Endothelial cell of umbilical vein (primary cell): ENCODE measurements around the gene TTLL9. TPM values are rescaled to one million over a fixed set of nuclear protein-coding genes. Genes with fewer than 3 reads are reported as not detected.

Source experiments
- BruUV-seq: library from RNA; stranded (reverse); fragments of 400-500 nt; replicated peaks from 2 replicates; lab custom pipeline; 2021; lab: Mats Ljungman, UMichigan
- CTCF ChIA-PET: fragments of 300-600, 350-600 bp; sonication (Branson Sonifier 250); formaldehyde crosslinking; loops from one replicate; lab custom pipeline; 2021; ENCODE audit warnings: antibody characterized with exemption, inconsistent platforms; lab: Charles Lee
- POLR2A ChIA-PET: fragments of 300-600, 350-600 bp; sonication (Branson Sonifier 250); formaldehyde crosslinking; loops from one replicate; lab custom pipeline; 2021; ENCODE audit warnings: antibody characterized with exemption, inconsistent platforms; lab: Charles Lee
- DNase-seq: peaks from one replicate; pipeline ENCODE4 v3.0.0-alpha.2; 2011; ENCODE audit warnings: low read depth, low spot score
- FAIRE-seq: peaks from 2 replicates; lab custom pipeline; 2011; peaks lifted over from hg19 to GRCh38; lab: Jason Lieb, UNC
- H2AFZ ChIP-seq: 2 replicates; pipeline ENCODE4 v1.6.0; 2012; ENCODE audit warnings: low read depth, low read length, control low read depth, inconsistent platforms
- H3K27ac ChIP-seq: 2 replicates; pipeline ENCODE4 v1.5.1; 2011; ENCODE audit warnings: low read depth, mild to moderate bottlenecking, control low read depth, low read length, moderate library complexity; ENCODE audit not compliant: insufficient read depth
- H3K27me3 ChIP-seq, 2 experiments: 2 replicates each; pipeline versions ENCODE4 v1.6.0 to v1.6.1; 2011; ENCODE audit warnings: low read length in 2 of 2, mixed read lengths in 1 of 2; ENCODE audit not compliant: control insufficient read depth in 2 of 2, insufficient read depth in 2 of 2
- H3K36me3 ChIP-seq, 2 experiments: 2 replicates in 1 of 2; 3 replicates in 1 of 2; pipeline ENCODE4 v1.5.1; 2011; ENCODE audit warnings: low read length in 2 of 2, mild to moderate bottlenecking in 1 of 2, moderate library complexity in 1 of 2; ENCODE audit not compliant: control insufficient read depth in 2 of 2, insufficient read depth in 2 of 2; ENCODE audit errors: extremely low read depth in 1 of 2
- H3K4me1 ChIP-seq: 3 replicates; pipeline ENCODE4 v1.5.1; 2011; ENCODE audit warnings: mild to moderate bottlenecking, low read length; ENCODE audit not compliant: control insufficient read depth, insufficient read depth; ENCODE audit errors: extremely low read depth
- H3K4me2 ChIP-seq: 2 replicates; pipeline ENCODE4 v1.6.1; 2011; ENCODE audit warnings: low read length, control low read depth, mixed read lengths; ENCODE audit not compliant: insufficient read depth
- H3K4me3 ChIP-seq, 3 experiments: fragments of 200-600 bp in 1 of 3; sonication (generic), shearing (Covaris generic) in 1 of 3; replicated peaks in 1 of 3; 2 replicates each; pipeline ENCODE4 v1.5.1; 2011 to 2016; ENCODE audit warnings: control low read depth in 3 of 3, low read length in 3 of 3, mild to moderate bottlenecking in 2 of 3, inconsistent platforms in 1 of 3, low read depth in 1 of 3, moderate library complexity in 1 of 3; ENCODE audit not compliant: insufficient read depth in 1 of 3
- H3K79me2 ChIP-seq: 2 replicates; pipeline ENCODE4 v1.6.0; 2012; ENCODE audit warnings: low read length, inconsistent platforms; ENCODE audit not compliant: control insufficient read depth, insufficient read depth
- H3K9ac ChIP-seq: replicated peaks from 2 replicates; pipeline ENCODE3; 2011; ENCODE audit warnings: low read length, control low read depth; ENCODE audit not compliant: insufficient read depth; ENCODE audit errors: extremely low read depth
- H3K9me1 ChIP-seq: replicated peaks from 3 replicates; pipeline ENCODE4 v1.6.0; 2011; ENCODE audit warnings: mild to moderate bottlenecking, low read length; ENCODE audit not compliant: control insufficient read depth, insufficient read depth; ENCODE audit errors: extremely low read depth
- H3K9me3 ChIP-seq: replicated peaks from 2 replicates; pipeline ENCODE4 v1.5.1; 2012; ENCODE audit warnings: low read length, inconsistent platforms; ENCODE audit not compliant: control insufficient read depth, insufficient read depth
- H4K20me1 ChIP-seq: replicated peaks from 2 replicates; pipeline ENCODE3; 2011; ENCODE audit warnings: mild to moderate bottlenecking, low read length; ENCODE audit not compliant: control insufficient read depth, insufficient read depth; ENCODE audit errors: extremely low read depth
- EZH2 ChIP-seq: IDR thresholded peaks from 2 replicates; pipeline ENCODE4 v1.6.1; 2012; ENCODE audit warnings: borderline replicate concordance, low read depth, mild to moderate bottlenecking, moderate library complexity, low read length, inconsistent platforms; ENCODE audit not compliant: severe bottlenecking
- FOS ChIP-seq: IDR thresholded peaks from 2 replicates; pipeline ENCODE4 v1.6.1; 2011; ENCODE audit warnings: mild to moderate bottlenecking, low read length, moderate library complexity, borderline replicate concordance; ENCODE audit not compliant: insufficient read depth
- GATA2 ChIP-seq: IDR thresholded peaks from 2 replicates; pipeline ENCODE4 v1.7.0; 2011; ENCODE audit warnings: low read depth, mild to moderate bottlenecking, moderate library complexity, mixed read lengths, low read length; ENCODE audit not compliant: insufficient read length, insufficient read depth
- JUN ChIP-seq: IDR thresholded peaks from 2 replicates; pipeline ENCODE4 v1.6.1; 2011; ENCODE audit warnings: borderline replicate concordance, low read depth; ENCODE audit not compliant: insufficient read length, insufficient read depth
- MYC ChIP-seq: IDR thresholded peaks from one replicate; pipeline ENCODE4 v1.6.1; 2011; ENCODE audit warnings: mild to moderate bottlenecking, low read depth, low read length
- POLR2A ChIP-seq: IDR thresholded peaks from 2 replicates; pipeline ENCODE4 v1.6.1; 2012; ENCODE audit warnings: low read depth, mild to moderate bottlenecking, control low read depth, low read length
- POLR2AphosphoS5 ChIP-seq: IDR thresholded peaks from 2 replicates; pipeline ENCODE4 v1.6.1; 2012; ENCODE audit warnings: low read depth, mild to moderate bottlenecking, control low read depth, low read length, moderate library complexity; ENCODE audit not compliant: insufficient read depth
- dilution Hi-C: fragments of 300-500 bp; cut with MboI; formaldehyde crosslinking; loops from one replicate; pipeline ENCODE4 v1.15.0; 2019; ENCODE audit warnings: low sequenced_read_pairs; ENCODE audit not compliant: extremely low pct_ligation_motif_present
- intact Hi-C: fragments of 100-400 bp; cut with micrococcal nuclease; formaldehyde crosslinking; loops from one replicate; pipeline ENCODE4 v1.10.0; 2022
- polyA plus RNA-seq, 4 experiments: library from polyadenylated mRNA; depleted of rRNA in 3 of 4; stranded (reverse) in 3 of 4; unstranded in 1 of 4; fragments of >200 nt; gene quantifications; 2 replicates each; pipeline versions ENCODE4 v1.2.1 to v1.2.3, GENCODE V29; 2011 to 2012; ENCODE audit warnings: missing spikeins in 1 of 4
- total RNA-seq: library from RNA; stranded (reverse); gene quantifications from 2 replicates; pipeline ENCODE4 v1.2.3, GENCODE V29; 2021
- TF ChIP-seq, protein P1 (sequence below), 2 donors: IDR thresholded peaks; 1 replicate in 1 of 2; 2 replicates in 1 of 2; pipeline ENCODE4 v1.5.1; 2011; ENCODE audit warnings: low read length in 2 of 2, mild to moderate bottlenecking in 2 of 2, moderate library complexity in 2 of 2, control low read depth in 1 of 2, inconsistent platforms in 1 of 2, low read depth in 1 of 2; ENCODE audit not compliant: insufficient read depth in 1 of 2; ENCODE audit errors: extremely low read depth in 1 of 2
- TF ChIP-seq, protein P2 (sequence below): IDR thresholded peaks from 2 replicates; pipeline ENCODE4 v1.6.1; 2011; ENCODE audit not compliant: insufficient read depth, insufficient read length

Gene TTLL9
- total and polyA plus RNA-seq, 2 donors (not counting 3 experiments of a cell fraction or from before 2014, with no cell fraction given), result 0.03 TPM; not detected in 1

- H3K27ac ChIP-seq, result no peak overlapping the region
- POLR2A ChIA-PET, result no interaction called here
Measured at GRCh38 chr20:31975874-31976273, 105.4 kb downstream of the TTLL9 start.

More at GRCh38 chr20:31975874-31976273, 105.4 kb downstream of the TTLL9 start:
- Histone ChIP-seq H3K27me3 (peaks cover 3 to 8% of the 10 kb centered on the region in 2 experiments), H3K9me1 (no peaks in the 10 kb centered on the region), H3K9me3 (no peaks in the 10 kb centered on the region), H3K9ac (no peak overlapping the region), H3K79me2 (no peaks in the 10 kb centered on the region), H2AFZ (no peak overlapping the region), H3K4me1 (no peaks in the 10 kb centered on the region), H3K4me3 (no peak overlapping the region), H3K4me2 (no peak overlapping the region), H3K36me3 (no peaks in the 10 kb centered on the region), H4K20me1 (no peaks in the 10 kb centered on the region)
- BruUV-seq, result no TSS peak
- dilution Hi-C loops, result no loop called here
- FAIRE-seq (no peak), DNase-seq (no peak)
- intact Hi-C loops, result no loop called here
- CTCF ChIA-PET, result interaction anchor here (1.0 to 1.2 kb wide), 2 partner anchors 24 to 51 kb away, joined by 3 read pairs; partner anchors contain the start of gene PDRG1
- TF ChIP-seq, protein P1, sequence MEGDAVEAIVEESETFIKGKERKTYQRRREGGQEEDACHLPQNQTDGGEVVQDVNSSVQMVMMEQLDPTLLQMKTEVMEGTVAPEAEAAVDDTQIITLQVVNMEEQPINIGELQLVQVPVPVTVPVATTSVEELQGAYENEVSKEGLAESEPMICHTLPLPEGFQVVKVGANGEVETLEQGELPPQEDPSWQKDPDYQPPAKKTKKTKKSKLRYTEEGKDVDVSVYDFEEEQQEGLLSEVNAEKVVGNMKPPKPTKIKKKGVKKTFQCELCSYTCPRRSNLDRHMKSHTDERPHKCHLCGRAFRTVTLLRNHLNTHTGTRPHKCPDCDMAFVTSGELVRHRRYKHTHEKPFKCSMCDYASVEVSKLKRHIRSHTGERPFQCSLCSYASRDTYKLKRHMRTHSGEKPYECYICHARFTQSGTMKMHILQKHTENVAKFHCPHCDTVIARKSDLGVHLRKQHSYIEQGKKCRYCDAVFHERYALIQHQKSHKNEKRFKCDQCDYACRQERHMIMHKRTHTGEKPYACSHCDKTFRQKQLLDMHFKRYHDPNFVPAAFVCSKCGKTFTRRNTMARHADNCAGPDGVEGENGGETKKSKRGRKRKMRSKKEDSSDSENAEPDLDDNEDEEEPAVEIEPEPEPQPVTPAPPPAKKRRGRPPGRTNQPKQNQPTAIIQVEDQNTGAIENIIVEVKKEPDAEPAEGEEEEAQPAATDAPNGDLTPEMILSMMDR (IDR thresholded peaks at IDR 0.05; ENCODE audit: extremely low read depth in 1 of 2, insufficient read depth in 1 of 2, low read depth in 1 of 2, low read length in 2 of 2), result no peak
- TF ChIP-seq JUN (no peak), EZH2 (no peak), MYC (no peak), GATA2 (no peak), FOS (no peak), POLR2AphosphoS5 (no peak), POLR2A (no peak)
- TF ChIP-seq, protein P2, sequence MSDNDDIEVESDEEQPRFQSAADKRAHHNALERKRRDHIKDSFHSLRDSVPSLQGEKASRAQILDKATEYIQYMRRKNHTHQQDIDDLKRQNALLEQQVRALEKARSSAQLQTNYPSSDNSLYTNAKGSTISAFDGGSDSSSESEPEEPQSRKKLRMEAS, result no peak
